GM19035 (cell line): ENCODE data around the gene APC2.
A peak's percentile ranks its signal among the peaks of the same experiment; 100 is the strongest.
"Not testable (repeated sequence)": the region's sequence is repeated elsewhere in the genome, so short reads cannot be mapped to it uniquely, and the experiment has no call there.

Experiments
- ATAC-seq: cut with Tn5 transposase; IDR thresholded peaks from one replicate; pipeline ENCODE4 v1.9.1; 2021; ENCODE audit not compliant: unreplicated experiment

Gene APC2

GRCh38 chr19:1474011-1474764 is 24.3 kb downstream of the APC2 start:
- no peak for ATAC-seq

- no peak for ATAC-seq
Measured at GRCh38 chr19:1474765-1475351, 24.9 kb downstream of the APC2 start.

- ATAC-seq: no peak
Measured at GRCh38 chr19:1475751-1476437, 26.0 kb downstream of the APC2 start.

GRCh38 chr19:1477056-1477455 is 27.1 kb downstream of the APC2 start:
- not testable (repeated sequence) for ATAC-seq

- ATAC-seq: peak; percentile 87
Measured at GRCh38 chr19:1478934-1479707, 29.2 kb downstream of the APC2 start, which contains the start of gene C19orf25. TSS of gene C19orf25 (minus strand) at chr19:1479215. CDS start at chr19:1478903, 312 bp downstream.

- ATAC-seq: no peak
Measured at GRCh38 chr19:1481224-1481892, 31.4 kb downstream of the APC2 start.

- ATAC-seq: no peak
Measured at GRCh38 chr19:1481893-1482360, 32.0 kb downstream of the APC2 start.

- no peak for ATAC-seq
Measured at GRCh38 chr19:1482361-1483130, 32.6 kb downstream of the APC2 start.

- ATAC-seq: no peak
Measured at GRCh38 chr19:1483131-1483978, 33.4 kb downstream of the APC2 start.

- ATAC-seq: no peak
Measured at GRCh38 chr19:1483979-1484428, 34.1 kb downstream of the APC2 start.

GRCh38 chr19:1486720-1487575 is 37.0 kb downstream of the APC2 start:
- ATAC-seq: no peak

- no peak for ATAC-seq
Measured at GRCh38 chr19:1487576-1488281, 37.8 kb downstream of the APC2 start.

GRCh38 chr19:1488282-1488601 is 38.3 kb downstream of the APC2 start:
- ATAC-seq: no peak

GRCh38 chr19:1489463-1490310 is 39.8 kb downstream of the APC2 start:
- no peak for ATAC-seq

- ATAC-seq: peak; percentile 81
Measured at GRCh38 chr19:1490311-1491113, 40.6 kb downstream of the APC2 start, which contains the start of gene PCSK4. TSS of gene PCSK4 (minus strand) at chr19:1490350. CDS start at chr19:1490346, 4 bp downstream.
